GM12892 (cell line): ENCODE data around the gene TRIM74. TPM values are rescaled to one million over a fixed set of nuclear protein-coding genes. Genes with fewer than 3 reads are reported as not detected.
"Not testable (repeated sequence)": the region's sequence is repeated elsewhere in the genome, so short reads cannot be mapped to it uniquely, and the experiment has no call there.

Experiments
- DNase-seq: peaks from one replicate; pipeline ENCODE4 v3.0.0; 2011; ENCODE audit not compliant: insufficient read length
- FAIRE-seq: peaks from 2 replicates; lab custom pipeline; 2011; peaks lifted over from hg19 to GRCh38; lab: Jason Lieb, UNC
- POLR2A ChIP-seq: IDR thresholded peaks from 2 replicates; pipeline ENCODE4 v1.6.1; 2011; ENCODE audit warnings: low read depth, low read length, control low read depth
- POLR2AphosphoS5 ChIP-seq: IDR thresholded peaks from 2 replicates; pipeline ENCODE4 v1.6.1; 2011; ENCODE audit warnings: low read depth, low read length, control low read depth
- TAF1 ChIP-seq: IDR thresholded peaks from 2 replicates; pipeline ENCODE4 v1.6.1; 2011; ENCODE audit warnings: low read depth, mild to moderate bottlenecking, control low read depth, low read length, borderline replicate concordance
- polyA plus RNA-seq: library from polyadenylated mRNA; unstranded; fragments of >200 nt; gene quantifications from one replicate; pipeline ENCODE4 v1.2.1, GENCODE V29; 2012; ENCODE audit warnings: missing spikeins, inconsistent platforms; ENCODE audit not compliant: missing spikeins

Gene TRIM74
- not detected for polyA plus RNA-seq

- FAIRE-seq, DNase-seq: not testable (repeated sequence)
Measured at GRCh38 chr7:72968980-72969516, at the start of gene TRIM74. TRIM74 (minus strand) TSS chr7:72969466; CDS start chr7:72966157, 3,309 bp downstream.

GRCh38 chr7:73006491-73006890, 37.2 kb upstream of the TRIM74 start:
- DNase-seq, FAIRE-seq: not testable (repeated sequence)

GRCh38 chr7:73005693-73006447, 36.6 kb upstream of the TRIM74 start:
- DNase-seq, FAIRE-seq: not testable (repeated sequence)
- TF ChIP-seq POLR2A (peak; percentile 83), TAF1 (peak; percentile 50; the same call in 1 of the 2 replicates), POLR2AphosphoS5 (peak; percentile 78)

- not testable (repeated sequence) for FAIRE-seq, DNase-seq
Measured at GRCh38 chr7:73005356-73005692, 36.1 kb upstream of the TRIM74 start.

GRCh38 chr7:72997887-72998468, 28.7 kb upstream of the TRIM74 start:
- not testable (repeated sequence) for DNase-seq, FAIRE-seq

DNA sequence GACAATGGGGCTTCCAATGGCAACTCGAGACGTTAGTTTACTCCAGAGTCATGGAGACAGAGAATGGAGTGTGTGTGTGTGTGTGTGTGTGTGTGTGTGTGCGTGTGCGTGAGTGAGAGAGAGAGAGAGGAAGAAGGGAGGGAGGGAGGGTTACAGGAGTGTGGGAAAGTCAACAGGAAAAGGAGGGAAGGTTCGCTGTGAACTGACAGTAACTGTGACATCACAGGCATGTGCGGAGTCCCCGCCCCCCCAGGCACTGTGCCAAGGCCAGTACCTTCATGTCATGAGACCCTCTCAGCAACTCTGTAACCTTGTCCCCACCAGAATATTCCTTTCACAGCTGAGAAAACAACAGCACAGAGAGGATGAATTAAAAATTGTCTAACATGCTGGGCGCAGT, 28.2 kb upstream of the TRIM74 start:
- not testable (repeated sequence) for FAIRE-seq, DNase-seq

DNA sequence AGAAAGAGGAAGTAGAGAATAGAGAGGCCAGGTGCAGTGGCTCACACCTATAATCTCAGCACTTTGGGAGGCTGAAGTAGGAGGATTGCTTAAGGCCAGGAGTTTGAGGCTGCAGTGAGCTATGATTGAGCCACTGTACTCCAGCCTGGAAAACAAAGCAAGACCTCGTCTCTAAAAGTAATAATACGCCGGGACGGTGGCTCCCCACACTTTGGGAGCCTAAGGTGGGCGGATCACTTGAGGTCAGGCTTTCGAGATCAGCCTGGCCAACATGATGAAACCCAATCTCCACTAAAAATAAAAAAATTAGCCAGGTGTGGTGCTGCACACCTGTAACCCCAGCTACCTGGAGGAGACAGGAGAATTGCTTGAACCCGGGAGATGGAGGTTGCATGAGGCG, 26.2 kb upstream of the TRIM74 start:
- FAIRE-seq, DNase-seq: not testable (repeated sequence)

GRCh38 chr7:72990146-72990913, 21.1 kb upstream of the TRIM74 start:
- FAIRE-seq, DNase-seq: not testable (repeated sequence)

GRCh38 chr7:72982084-72982483, 12.8 kb upstream of the TRIM74 start:
- FAIRE-seq, DNase-seq: not testable (repeated sequence)

- DNase-seq, FAIRE-seq: not testable (repeated sequence)
Measured at GRCh38 chr7:72980382-72980781, 11.1 kb upstream of the TRIM74 start.

GRCh38 chr7:72976434-72976833, 7.2 kb upstream of the TRIM74 start:
- not testable (repeated sequence) for FAIRE-seq, DNase-seq

- not testable (repeated sequence) for DNase-seq
Measured at GRCh38 chr7:72975656-72976286, 6.5 kb upstream of the TRIM74 start.

DNA sequence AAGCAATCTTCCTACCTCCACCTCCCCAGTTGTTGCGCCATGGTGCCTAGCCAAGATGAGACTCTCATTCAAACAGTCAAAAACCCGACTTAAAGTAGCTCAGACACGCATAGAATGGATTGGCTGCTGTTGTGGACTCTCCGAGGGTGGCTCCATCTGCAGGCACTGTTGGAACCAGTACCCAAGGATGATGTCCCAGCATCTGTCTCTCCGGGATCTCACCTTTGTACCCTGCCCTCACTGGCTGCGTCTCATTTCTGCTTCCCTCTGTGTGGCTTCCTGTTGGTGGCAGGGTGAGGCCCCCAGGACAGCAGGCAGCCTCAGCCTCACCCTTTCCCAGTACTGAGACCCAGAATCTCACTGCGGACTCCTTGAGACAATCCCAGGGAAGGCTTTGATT, 5.5 kb upstream of the TRIM74 start:
- FAIRE-seq, DNase-seq: not testable (repeated sequence)

More at GRCh38 chr7:72975656-72976286, 6.5 kb upstream of the TRIM74 start:
- FAIRE-seq = not testable (repeated sequence)

DNA sequence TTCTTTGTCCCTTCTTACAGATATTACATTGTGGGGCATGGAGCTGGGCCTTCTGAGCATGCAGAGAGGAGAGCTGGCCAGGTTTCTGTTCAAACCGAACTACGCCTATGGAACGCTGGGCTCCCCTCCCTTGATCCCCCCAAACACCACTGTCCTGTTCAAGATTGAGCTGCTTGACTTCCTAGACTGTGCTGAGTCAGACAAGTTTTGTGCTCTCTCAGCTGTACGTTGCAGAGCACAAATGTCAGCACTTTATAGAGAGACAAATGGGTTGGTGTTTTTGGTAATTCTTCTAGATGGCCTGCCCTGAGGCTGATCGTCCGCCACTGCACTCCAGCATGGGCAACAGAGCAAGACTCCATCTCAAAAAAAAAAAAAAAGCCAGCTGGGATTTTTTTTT, 2.2 kb upstream of the TRIM74 start:
- FAIRE-seq, DNase-seq: not testable (repeated sequence)

- not testable (repeated sequence) for DNase-seq, FAIRE-seq
Measured at GRCh38 chr7:72969688-72970087, 422 bp upstream of the TRIM74 start.

DNA sequence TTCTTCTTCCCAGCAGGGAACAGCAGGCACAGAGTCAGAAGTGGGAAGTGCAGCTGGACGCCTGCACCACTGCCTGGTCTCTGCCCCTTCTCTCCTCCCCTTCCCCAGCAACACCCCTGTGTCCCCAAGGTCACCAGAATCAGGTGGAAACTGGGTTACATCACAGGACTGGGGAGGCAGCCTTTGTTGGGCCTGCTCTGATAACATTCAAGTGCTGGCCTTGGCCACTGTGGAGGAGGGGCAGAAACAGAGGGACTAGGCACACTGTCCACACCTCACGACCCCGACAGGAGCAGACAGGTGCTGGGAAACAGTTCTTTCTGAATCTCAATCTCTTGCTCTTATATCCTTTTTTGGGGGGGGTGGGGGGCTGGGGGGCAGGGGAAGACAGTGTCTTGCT, 2.4 kb downstream of the TRIM74 start:
- FAIRE-seq = not testable (repeated sequence)

DNA sequence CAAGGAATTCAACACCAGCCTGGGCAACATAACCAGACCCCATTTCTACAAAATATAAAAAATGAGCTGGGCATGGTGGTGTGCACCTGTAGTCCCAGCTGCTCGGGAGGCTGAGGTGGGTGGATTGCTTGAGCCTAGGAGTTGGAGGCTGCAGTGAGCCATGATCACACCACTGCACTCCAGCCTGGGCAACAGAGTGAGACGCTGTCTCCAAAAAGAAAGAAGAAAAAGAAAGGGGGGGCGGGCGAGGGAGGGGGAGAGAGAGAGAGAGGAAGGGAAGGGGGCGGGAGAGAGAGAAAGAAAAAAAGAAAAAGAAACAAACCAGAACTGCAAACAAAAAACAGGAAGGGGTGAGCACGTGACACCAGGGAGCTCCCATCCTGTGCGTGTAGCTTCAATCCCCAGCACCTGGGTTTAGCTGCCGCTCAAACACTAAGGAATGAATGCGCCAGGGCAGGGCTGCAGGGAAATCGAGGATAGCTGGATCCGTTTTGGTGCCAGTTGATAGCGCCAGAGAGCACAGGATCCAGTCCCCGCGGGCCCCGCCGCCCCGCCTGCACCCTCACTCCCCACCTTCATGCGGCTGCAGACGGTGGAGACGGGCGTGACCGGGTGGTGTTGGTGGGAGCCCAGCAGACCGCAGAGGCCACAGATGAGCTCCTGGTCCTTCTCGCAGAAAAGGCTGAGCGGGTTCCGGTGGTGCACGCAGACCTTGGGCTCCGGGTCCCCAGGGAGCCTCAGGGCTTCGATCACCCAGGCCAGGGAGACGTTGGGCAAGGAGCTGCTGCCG, 3.9 kb downstream of the TRIM74 start:
- not testable (repeated sequence) for DNase-seq
- peak; percentile 5 for FAIRE-seq

More for the DNA sequence above, 2.4 kb downstream of the TRIM74 start:
- not testable (repeated sequence) for DNase-seq

DNA sequence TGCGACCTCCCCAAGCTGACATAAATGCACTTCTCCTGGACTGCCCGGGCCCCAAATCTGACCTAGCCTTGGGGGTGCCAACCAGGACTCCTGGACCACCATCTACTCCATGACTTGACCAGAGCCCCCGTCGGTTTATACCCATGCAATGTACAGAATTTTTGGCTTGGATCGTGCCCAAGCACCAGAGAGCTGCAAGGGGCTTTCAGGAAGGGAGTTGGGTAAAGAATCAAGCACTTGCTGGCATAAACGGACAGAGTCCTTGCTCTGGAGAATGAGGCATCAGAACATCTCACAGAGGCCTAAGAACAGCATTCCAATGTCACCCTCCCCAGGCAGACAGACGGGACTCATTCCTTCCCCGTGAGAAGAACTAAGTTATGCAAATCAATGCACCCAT, 6.2 kb downstream of the TRIM74 start:
- not testable (repeated sequence) for DNase-seq, FAIRE-seq
